Liver (tissue), 9 donors: ENCODE measurements around the gene MEGF6. TPM values are rescaled to one million over a fixed set of nuclear protein-coding genes. Genes with fewer than 3 reads are reported as not detected.

Source experiments
- DNase-seq: peaks from one replicate; pipeline ENCODE4 v3.0.0-alpha.2; 2017; ENCODE audit warnings: low spot score
- H3K27ac ChIP-seq, 2 donors: one replicate each; pipeline ENCODE4 v1.7.0; 2013; ENCODE audit warnings: inconsistent platforms in 2 of 2, low read length in 2 of 2, control low read depth in 1 of 2, low read depth in 1 of 2, mild to moderate bottlenecking in 1 of 2
- H3K27me3 ChIP-seq, 4 donors: one replicate each; pipeline versions ENCODE4 v1.6.1 to v1.7.0; 2013; ENCODE audit warnings: low read length in 3 of 4, inconsistent platforms in 1 of 4, mild to moderate bottlenecking in 1 of 4, moderate library complexity in 1 of 4; ENCODE audit not compliant: control insufficient read depth in 4 of 4, insufficient read depth in 4 of 4
- H3K36me3 ChIP-seq, 4 donors: one replicate each; pipeline versions ENCODE4 v1.6.1 to v1.7.0; 2013; ENCODE audit warnings: low read length in 3 of 4, mild to moderate bottlenecking in 3 of 4, low read depth in 1 of 4, moderate library complexity in 1 of 4; ENCODE audit not compliant: control insufficient read depth in 4 of 4, insufficient read depth in 3 of 4
- H3K4me1 ChIP-seq, 4 donors: one replicate each; pipeline versions ENCODE4 v1.6.1 to v1.7.0; 2013; ENCODE audit warnings: low read length in 3 of 4, mild to moderate bottlenecking in 3 of 4, moderate library complexity in 1 of 4; ENCODE audit not compliant: control insufficient read depth in 4 of 4, insufficient read depth in 4 of 4
- H3K4me3 ChIP-seq, 3 donors: one replicate each; pipeline versions ENCODE4 v1.6.1 to v1.7.0; 2013; ENCODE audit warnings: low read length in 3 of 3, control low read depth in 1 of 3, low read depth in 1 of 3, mild to moderate bottlenecking in 1 of 3
- H3K9ac ChIP-seq, 2 donors: one replicate each; pipeline ENCODE4 v1.7.0; 2013; ENCODE audit warnings: low read length in 2 of 2, mild to moderate bottlenecking in 2 of 2, moderate library complexity in 2 of 2, control low read depth in 1 of 2, low read depth in 1 of 2
- H3K9me3 ChIP-seq, 4 donors: one replicate each; pipeline versions ENCODE4 v1.6.1 to v1.7.0; 2013; ENCODE audit warnings: low read length in 3 of 4; ENCODE audit not compliant: control insufficient read depth in 4 of 4
- EGR1 ChIP-seq, 2 donors: IDR thresholded peaks; 2 replicates each; pipeline ENCODE4 v1.6.1; 2016 to 2018; ENCODE audit warnings: antibody characterized with exemption in 2 of 2, low read depth in 2 of 2
- FOXA1 ChIP-seq: IDR thresholded peaks from 2 replicates; pipeline ENCODE4 v1.6.1; 2016; ENCODE audit warnings: antibody characterized with exemption
- FOXA2 ChIP-seq: IDR thresholded peaks from 2 replicates; pipeline ENCODE4 v1.6.1; 2016; ENCODE audit warnings: antibody characterized with exemption
- GABPA ChIP-seq, 2 donors: IDR thresholded peaks in 1 of 2; conservative IDR thresholded peaks in 1 of 2; 2 replicates each; pipeline ENCODE4 v1.6.1; 2016; ENCODE audit warnings: antibody characterized with exemption in 2 of 2, mild to moderate bottlenecking in 1 of 2, moderate library complexity in 1 of 2
- HNF4A ChIP-seq, 2 donors: conservative IDR thresholded peaks; 2 replicates each; pipeline ENCODE4 v1.6.1; 2016; ENCODE audit warnings: antibody characterized with exemption in 2 of 2, mild to moderate bottlenecking in 2 of 2
- HNF4G ChIP-seq: IDR thresholded peaks from 2 replicates; pipeline ENCODE4 v1.6.1; 2016; ENCODE audit warnings: antibody characterized with exemption
- JUND ChIP-seq, 2 donors: IDR thresholded peaks; 2 replicates each; pipeline ENCODE4 v1.6.1; 2016; ENCODE audit warnings: antibody characterized with exemption in 2 of 2
- RAD21 ChIP-seq, 2 donors: IDR thresholded peaks; 2 replicates each; pipeline ENCODE4 v1.6.1; 2016; ENCODE audit warnings: antibody characterized with exemption in 2 of 2, mild to moderate bottlenecking in 2 of 2
- REST ChIP-seq: IDR thresholded peaks from 2 replicates; pipeline ENCODE4 v1.6.1; 2016; ENCODE audit warnings: antibody characterized with exemption, mild to moderate bottlenecking
- RXRA ChIP-seq, 2 donors: IDR thresholded peaks; 2 replicates each; pipeline ENCODE4 v1.6.1; 2017 to 2018; ENCODE audit warnings: antibody characterized with exemption in 2 of 2, mild to moderate bottlenecking in 1 of 2
- SP1 ChIP-seq: IDR thresholded peaks from 2 replicates; pipeline ENCODE4 v1.6.1; 2018; ENCODE audit warnings: antibody characterized with exemption, mild to moderate bottlenecking
- TAF1 ChIP-seq: conservative IDR thresholded peaks from 2 replicates; pipeline ENCODE4 v1.6.1; 2016; ENCODE audit warnings: antibody characterized with exemption, mild to moderate bottlenecking
- YY1 ChIP-seq: IDR thresholded peaks from 2 replicates; pipeline ENCODE4 v1.6.1; 2016; ENCODE audit warnings: antibody characterized with exemption, mild to moderate bottlenecking
- ZBTB33 ChIP-seq: IDR thresholded peaks from 2 replicates; pipeline ENCODE4 v1.6.1; 2016; ENCODE audit warnings: antibody characterized with exemption
- WGBS: extraction: QIAGEN DNeasy Blood & Tissue Kit; methylation state at CpG from one replicate; pipeline ENCODE4 v1.1.7; 2013; 5-methylcytosine and 5-hydroxymethylcytosine counted together
- polyA plus RNA-seq, 2 donors: library from polyadenylated mRNA; stranded (reverse) in 1 of 2; unstranded in 1 of 2; fragments of 200-250 nt in 1 of 2; fragments of >200 nt in 1 of 2; fragmentation: Nextera tagmentation in 1 of 2; extraction: Ambion mirVana in 1 of 2; gene quantifications; one replicate each; pipeline versions ENCODE4 v1.2.1 to v1.2.3, GENCODE V29; 2013 to 2015
- total RNA-seq, 2 donors: library from RNA; depleted of rRNA; stranded (reverse); fragments of >200 nt; gene quantifications; one replicate each; pipeline ENCODE4 v1.2.3, GENCODE V29; 2014
- TF ChIP-seq, protein P1 (sequence below): IDR thresholded peaks from 2 replicates; pipeline ENCODE4 v1.6.1; 2016; ENCODE audit warnings: antibody characterized with exemption
- TF ChIP-seq, protein P2 (sequence below): fragments of 150-350 bp; IDR thresholded peaks from 2 replicates; pipeline ENCODE4 v1.5.1; 2017; ENCODE audit warnings: improper control_type of control experiment, low read depth, low read length; ENCODE audit not compliant: missing input control
- donor health status: healthy.
- donor health status: healthy.
- donor health status: healthy.
- donor health status: healthy.
- donor health status: healthy.

Gene MEGF6
- total and polyA plus RNA-seq, 4 donors = 1.3 to 11.0 (median 4.0) TPM

DNA sequence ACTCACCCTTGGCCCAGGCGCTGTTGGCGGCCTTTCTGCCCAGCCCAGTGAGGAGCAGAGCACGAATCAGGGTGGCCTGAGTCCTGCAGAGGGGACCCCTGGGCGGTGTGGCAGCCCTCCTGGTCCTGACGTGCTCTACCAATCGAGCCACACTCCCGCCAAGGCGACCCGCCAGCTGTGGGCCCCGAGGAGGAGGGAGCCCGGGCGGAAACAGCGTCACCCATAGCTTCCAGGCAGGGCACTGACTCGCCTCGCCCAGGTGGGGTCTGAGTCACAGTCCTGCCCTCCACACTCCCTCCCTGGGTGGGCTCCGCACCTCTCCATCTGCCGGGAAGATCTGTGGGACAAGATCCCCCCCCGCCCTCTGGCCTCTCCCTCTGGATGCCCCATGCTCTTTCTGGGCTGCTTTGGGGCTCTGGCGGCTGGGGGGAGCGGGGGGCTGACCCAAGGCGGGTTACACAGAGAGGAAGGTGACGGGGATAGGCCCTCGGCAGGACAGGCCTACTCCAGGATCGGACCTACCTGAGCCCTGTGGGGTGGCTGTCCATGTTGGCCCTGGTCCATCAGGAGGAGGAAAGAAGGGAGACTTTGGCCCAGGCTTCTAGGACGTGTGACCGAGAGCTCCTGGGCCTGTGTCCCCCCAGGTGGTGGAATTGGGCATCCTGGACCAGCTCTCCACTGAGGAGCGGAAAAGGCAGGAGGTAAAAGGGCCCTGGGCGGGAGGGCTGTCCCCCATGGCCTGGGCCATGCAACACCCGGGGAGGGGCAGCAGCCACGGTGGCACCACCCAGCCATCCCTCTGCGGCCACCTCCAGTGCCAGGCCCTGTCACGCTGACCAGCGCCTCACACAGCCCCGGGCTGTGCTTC lies 142.8 kb downstream of the MEGF6 start:
- no peaks in the 10 kb centered on the region for H3K4me1 ChIP-seq
- no peak overlapping the region for H3K27ac ChIP-seq
- H3K9me3 ChIP-seq = no peaks in the 10 kb centered on the region
- DNase-seq = no peak
- no peak overlapping the region for H3K4me3 ChIP-seq
- TF ChIP-seq ZBTB33 = no peak
- no peak for TF ChIP-seq RAD21 (IDR thresholded peaks at IDR 0.05)
- TF ChIP-seq YY1 = no peak
- TF ChIP-seq TAF1 = no peak
- no peak for TF ChIP-seq RXRA (IDR thresholded peaks at IDR 0.05)
- no peak for TF ChIP-seq FOXA1
- H3K27me3 ChIP-seq = no peaks in the 10 kb centered on the region
- no peaks in the 10 kb centered on the region for H3K36me3 ChIP-seq
- H3K9ac ChIP-seq = no peak overlapping the region
- 89% methylated on average over 34 of the region's 34 CpGs for WGBS

GRCh38 chr1:3467096-3468036 lies 143.9 kb downstream of the MEGF6 start:
- no peaks in the 10 kb centered on the region for H3K9me3 ChIP-seq
- no peak overlapping the region for H3K27ac ChIP-seq
- WGBS = 92% methylated on average over 35 of the region's 35 CpGs
- TF ChIP-seq GABPA (IDR thresholded peaks at IDR 0.05 in 1 of 2, conservative IDR thresholded peaks at IDR 0.05 in 1 of 2) (no peak), SP1 (no peak), JUND (IDR thresholded peaks at IDR 0.05) (no peak), FOXA1 (no peak), HNF4G (no peak), FOXA2 (no peak), HNF4A (conservative IDR thresholded peaks at IDR 0.05) (no peak), ZBTB33 (no peak), EGR1 (IDR thresholded peaks at IDR 0.05; ENCODE audit: low read depth in 2 of 2) (no peak), RXRA (IDR thresholded peaks at IDR 0.05) (no peak), REST (no peak)
- TF ChIP-seq, protein P1, sequence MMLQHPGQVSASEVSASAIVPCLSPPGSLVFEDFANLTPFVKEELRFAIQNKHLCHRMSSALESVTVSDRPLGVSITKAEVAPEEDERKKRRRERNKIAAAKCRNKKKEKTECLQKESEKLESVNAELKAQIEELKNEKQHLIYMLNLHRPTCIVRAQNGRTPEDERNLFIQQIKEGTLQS = no peak
- TF ChIP-seq, protein P2, sequence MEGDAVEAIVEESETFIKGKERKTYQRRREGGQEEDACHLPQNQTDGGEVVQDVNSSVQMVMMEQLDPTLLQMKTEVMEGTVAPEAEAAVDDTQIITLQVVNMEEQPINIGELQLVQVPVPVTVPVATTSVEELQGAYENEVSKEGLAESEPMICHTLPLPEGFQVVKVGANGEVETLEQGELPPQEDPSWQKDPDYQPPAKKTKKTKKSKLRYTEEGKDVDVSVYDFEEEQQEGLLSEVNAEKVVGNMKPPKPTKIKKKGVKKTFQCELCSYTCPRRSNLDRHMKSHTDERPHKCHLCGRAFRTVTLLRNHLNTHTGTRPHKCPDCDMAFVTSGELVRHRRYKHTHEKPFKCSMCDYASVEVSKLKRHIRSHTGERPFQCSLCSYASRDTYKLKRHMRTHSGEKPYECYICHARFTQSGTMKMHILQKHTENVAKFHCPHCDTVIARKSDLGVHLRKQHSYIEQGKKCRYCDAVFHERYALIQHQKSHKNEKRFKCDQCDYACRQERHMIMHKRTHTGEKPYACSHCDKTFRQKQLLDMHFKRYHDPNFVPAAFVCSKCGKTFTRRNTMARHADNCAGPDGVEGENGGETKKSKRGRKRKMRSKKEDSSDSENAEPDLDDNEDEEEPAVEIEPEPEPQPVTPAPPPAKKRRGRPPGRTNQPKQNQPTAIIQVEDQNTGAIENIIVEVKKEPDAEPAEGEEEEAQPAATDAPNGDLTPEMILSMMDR = no peak
- no peak for DNase-seq
- H3K4me3 ChIP-seq = no peak overlapping the region
- no peak overlapping the region for H3K9ac ChIP-seq
- H3K4me1 ChIP-seq = no peaks in the 10 kb centered on the region
- H3K36me3 ChIP-seq = no peaks in the 10 kb centered on the region
- no peaks in the 10 kb centered on the region for H3K27me3 ChIP-seq
